Ovary (tissue), 9 donors: ENCODE measurements around the gene NR0B2. TPM values are rescaled to one million over a fixed set of nuclear protein-coding genes. Genes with fewer than 3 reads are reported as not detected.

Experiments used
- DNase-seq, 5 donors: peaks; one replicate each; pipeline ENCODE4 v3.0.0-alpha.2; 2019 to 2020
- H3K27ac ChIP-seq, 2 donors: fragments of 200-600 bp; one replicate each; pipeline versions ENCODE4 v1.5.1 to v1.8.0; 2019 to 2022
- H3K27me3 ChIP-seq: fragments of 200-600 bp; one replicate; pipeline ENCODE4 v1.8.0; 2022
- H3K36me3 ChIP-seq: fragments of 200-600 bp; sonication (generic); one replicate; pipeline ENCODE4 v1.5.1; 2019
- H3K4me1 ChIP-seq: one replicate; pipeline ENCODE4 v1.8.1; 2013; ENCODE audit warnings: mild to moderate bottlenecking, moderate library complexity; ENCODE audit not compliant: insufficient read depth
- H3K4me3 ChIP-seq: fragments of 200-600 bp; sonication (generic); one replicate; pipeline ENCODE4 v1.5.1; 2017
- H3K9me3 ChIP-seq, 2 donors: fragments of 200-600 bp in 1 of 2; sonication (generic) in 1 of 2; one replicate each; pipeline versions ENCODE4 v1.5.1 to v1.8.1; 2013 to 2019; ENCODE audit warnings: mild to moderate bottlenecking in 1 of 2, moderate library complexity in 1 of 2
- EP300 ChIP-seq: sonication (generic); formaldehyde crosslinking; IDR thresholded peaks from one replicate; pipeline ENCODE4 v1.6.1; 2017; ENCODE audit warnings: antibody characterized with exemption
- POLR2A ChIP-seq: fragments of 450-650 bp; IDR thresholded peaks from one replicate; pipeline ENCODE4 v1.6.1; 2017; ENCODE audit warnings: antibody characterized with exemption, mild to moderate bottlenecking, moderate library complexity
- WGBS, 3 donors: extraction: QIAGEN DNeasy Blood & Tissue Kit in 1 of 3; methylation state at CpG; one replicate each; pipeline versions ENCODE4 v1.1.5 to v1.1.7; 2013 to 2017; 5-methylcytosine and 5-hydroxymethylcytosine counted together
- intact Hi-C, 4 donors: fragments of 100-400 bp; cut with DNase I; formaldehyde crosslinking; loops; one replicate each; pipeline versions ENCODE4 v1.11.0 to v1.15.1; 2022 to 2023
- polyA plus RNA-seq, 2 donors: library from polyadenylated mRNA; stranded (reverse); fragments of 200-250 nt in 1 of 2; fragments of 350-450 nt in 1 of 2; fragmentation: Illumina TruSeq in 1 of 2; extraction: RNeasy Lipid Tissue Mini Kit (QIAGEN cat#74804) in 1 of 2; gene quantifications; one replicate each; pipeline ENCODE4 v1.2.3, GENCODE V29; 2013 to 2014
- total RNA-seq, 7 donors: library from RNA; depleted of rRNA in 2 of 7; stranded (reverse); fragments of >200 nt in 2 of 7; fragmentation: NEBNext Ultra II Directional in 3 of 7; extraction: Animal tissue kit (Norgen Biotek cat#: 25700) in 3 of 7; gene quantifications; one replicate each; pipeline versions ENCODE4 v1.1.0 to v1.2.4, GENCODE V29; 2016 to 2023
- TF ChIP-seq, protein P1 (sequence below), 3 donors: fragments of 450-650 bp in 2 of 3; fragments of 200-600 bp in 1 of 3; IDR thresholded peaks; one replicate each; pipeline versions ENCODE4 v1.5.1 to v1.8.0; 2016 to 2022; ENCODE audit warnings: antibody characterized with exemption in 3 of 3, mild to moderate bottlenecking in 1 of 3
- donor health status: DM: no; HTN: no; CAD: no; lungs with moderate emphysema.
- donor health status: DM: no; HTN: no; CAD: no.
- donor health status: Bipolar disorder and iron deficiency.
- donor health status: DM: yes; HTN: yes; CAD: no.
- donor health status: DM: no; HTN: no; CAD: no.
- donor health status: DM: yes; HTN: yes; CAD: no.

Gene NR0B2
- total and polyA plus RNA-seq, 9 donors: 0.18 TPM; not detected in 7

DNA sequence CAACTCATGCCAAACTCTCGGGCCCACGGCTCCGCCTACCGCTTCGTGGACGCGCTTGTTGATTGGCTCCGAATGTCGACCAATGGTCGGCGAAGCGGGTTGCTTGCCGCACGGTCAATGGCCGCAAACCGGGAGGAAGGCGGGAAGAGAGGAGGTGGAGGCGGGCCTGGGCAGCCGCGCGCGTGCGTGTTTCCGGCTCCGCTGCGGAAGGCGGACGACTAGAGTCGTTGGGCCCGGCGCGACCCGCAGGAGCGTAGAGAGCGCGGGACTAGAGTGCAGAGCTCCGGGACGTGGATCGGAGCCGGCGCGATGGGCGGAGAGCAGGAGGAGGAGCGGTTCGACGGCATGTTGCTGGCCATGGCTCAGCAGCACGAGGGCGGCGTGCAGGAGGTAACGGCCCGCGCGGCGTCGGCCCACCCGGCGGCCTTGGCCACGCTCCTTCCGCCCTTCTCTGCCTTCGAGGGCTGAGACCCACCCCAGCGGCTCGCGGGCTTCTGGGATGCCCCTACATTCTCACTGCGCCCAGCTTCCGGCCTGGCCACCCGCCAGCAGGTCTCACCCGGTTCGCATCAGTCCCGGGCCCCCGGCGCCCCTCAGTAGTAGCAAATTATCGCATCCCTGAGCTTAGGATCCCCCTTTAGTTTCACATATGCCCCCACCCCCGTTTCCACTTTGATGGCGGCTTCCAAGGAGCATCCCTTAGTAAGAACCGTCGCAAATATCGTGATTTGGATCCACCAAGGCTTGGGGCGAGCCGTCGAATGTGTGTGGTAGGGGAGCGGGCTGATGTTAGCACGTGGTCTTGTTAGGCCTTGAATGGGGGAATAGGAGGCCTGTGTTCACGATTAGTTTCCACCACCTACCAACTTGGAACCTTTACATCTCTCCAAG, 8.0 kb upstream of the NR0B2 start, which contains the start of gene NUDC:
NUDC (plus strand) TSS at position 204 of the 891 bp plus-strand sequence; CDS start at position 310, 106 bp downstream.
- Histone ChIP-seq H3K27me3 (no peaks in the 10 kb centered on the region), H3K27ac (peak within 1 kb of the TSS; percentile 78 to 86), H3K4me3 (peak within 1 kb of the TSS; percentile 100), H3K4me1 (peaks cover 3% of the 10 kb centered on the region), H3K36me3 (no peaks in the 10 kb centered on the region), H3K9me3 (no peaks in the 10 kb centered on the region)
- 0 to 1% (median 1%) methylated on average over 63 to 83 of the region's 83 CpGs for WGBS, 3 donors
- intact Hi-C loops: no loop called here
- TF ChIP-seq EP300 (no peak), POLR2A (peak; percentile 84)
- TF ChIP-seq, protein P1, sequence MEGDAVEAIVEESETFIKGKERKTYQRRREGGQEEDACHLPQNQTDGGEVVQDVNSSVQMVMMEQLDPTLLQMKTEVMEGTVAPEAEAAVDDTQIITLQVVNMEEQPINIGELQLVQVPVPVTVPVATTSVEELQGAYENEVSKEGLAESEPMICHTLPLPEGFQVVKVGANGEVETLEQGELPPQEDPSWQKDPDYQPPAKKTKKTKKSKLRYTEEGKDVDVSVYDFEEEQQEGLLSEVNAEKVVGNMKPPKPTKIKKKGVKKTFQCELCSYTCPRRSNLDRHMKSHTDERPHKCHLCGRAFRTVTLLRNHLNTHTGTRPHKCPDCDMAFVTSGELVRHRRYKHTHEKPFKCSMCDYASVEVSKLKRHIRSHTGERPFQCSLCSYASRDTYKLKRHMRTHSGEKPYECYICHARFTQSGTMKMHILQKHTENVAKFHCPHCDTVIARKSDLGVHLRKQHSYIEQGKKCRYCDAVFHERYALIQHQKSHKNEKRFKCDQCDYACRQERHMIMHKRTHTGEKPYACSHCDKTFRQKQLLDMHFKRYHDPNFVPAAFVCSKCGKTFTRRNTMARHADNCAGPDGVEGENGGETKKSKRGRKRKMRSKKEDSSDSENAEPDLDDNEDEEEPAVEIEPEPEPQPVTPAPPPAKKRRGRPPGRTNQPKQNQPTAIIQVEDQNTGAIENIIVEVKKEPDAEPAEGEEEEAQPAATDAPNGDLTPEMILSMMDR (IDR thresholded peaks at IDR 0.05): peak in 1 of 3 donors; percentile 11
- peak; percentile 94 to 97 (median 95) for DNase-seq

DNA sequence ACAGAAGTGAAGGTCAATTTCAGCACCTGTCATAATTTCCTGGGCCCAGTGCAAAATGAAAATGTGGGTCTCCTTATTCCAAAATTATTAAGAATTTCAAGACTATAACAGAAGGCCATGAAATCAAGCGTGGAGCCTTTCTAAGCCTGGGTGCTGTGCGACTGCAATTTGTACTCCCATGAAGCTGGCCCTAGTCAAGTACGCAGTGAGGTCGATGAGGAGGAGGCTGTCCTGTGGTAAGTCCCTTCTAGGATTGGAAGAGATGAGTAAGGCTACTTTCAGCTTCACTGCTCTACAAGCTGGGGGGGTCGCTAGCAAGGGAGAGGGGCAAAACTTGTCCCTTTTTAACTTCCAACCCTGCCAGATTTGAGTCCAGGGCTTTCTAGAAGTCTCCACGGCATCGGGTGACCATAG, 7.4 kb upstream of the NR0B2 start:
- intact Hi-C loops: no loop called here
- no peak for DNase-seq
- no peaks in the 10 kb centered on the region for H3K36me3 ChIP-seq
- H3K4me3 ChIP-seq: peak overlapping the region; percentile 100
- no peaks in the 10 kb centered on the region for H3K27me3 ChIP-seq
- peaks cover 3% of the 10 kb centered on the region for H3K4me1 ChIP-seq
- H3K27ac ChIP-seq: peak overlapping the region; percentile 78 to 86
- 5 to 12% (median 8%) methylated on average over 7 of the region's 7 CpGs for WGBS, 3 donors
- H3K9me3 ChIP-seq: no peaks in the 10 kb centered on the region
- TF ChIP-seq, protein P1 (IDR thresholded peaks at IDR 0.05): no peak
- no peak for TF ChIP-seq EP300
- TF ChIP-seq POLR2A: no peak

GRCh38 chr1:26915204-26915842, 1.5 kb upstream of the NR0B2 start:
- 58 to 63% (median 60%) methylated on average over 5 of the region's 5 CpGs for WGBS, 3 donors
- no peaks in the 10 kb centered on the region for H3K9me3 ChIP-seq
- H3K27ac ChIP-seq: no peak overlapping the region
- TF ChIP-seq, protein P1 (IDR thresholded peaks at IDR 0.05): no peak
- no peak for TF ChIP-seq POLR2A
- TF ChIP-seq EP300: no peak
- intact Hi-C loops: no loop called here
- H3K36me3 ChIP-seq: no peaks in the 10 kb centered on the region
- H3K27me3 ChIP-seq: no peaks in the 10 kb centered on the region
- DNase-seq: no peak
- H3K4me1 ChIP-seq: no peaks in the 10 kb centered on the region
- no peak overlapping the region for H3K4me3 ChIP-seq

DNA sequence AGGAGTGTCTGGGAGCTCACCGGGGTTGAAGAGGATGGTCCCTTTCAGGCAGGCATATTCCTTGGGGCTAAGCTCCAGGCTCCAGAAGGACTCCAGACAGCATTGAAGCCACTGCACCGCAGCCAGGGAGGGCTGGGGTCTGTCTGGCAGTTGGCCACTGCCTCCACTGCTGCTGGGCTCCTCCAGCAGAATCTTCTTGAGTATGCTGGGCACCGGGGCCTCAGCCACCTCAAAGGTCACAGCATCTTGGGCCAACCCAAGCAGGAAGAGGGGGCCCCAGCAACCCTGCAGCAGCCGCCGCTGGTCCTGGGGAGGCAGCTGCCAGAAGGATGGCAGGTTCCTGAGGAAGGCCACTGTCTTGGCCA, 404 bp downstream of the NR0B2 start:
- intact Hi-C loops: no loop called here
- Histone ChIP-seq H3K36me3 (no peaks in the 10 kb centered on the region), H3K4me1 (no peaks in the 10 kb centered on the region), H3K27me3 (no peaks in the 10 kb centered on the region), H3K9me3 (no peaks in the 10 kb centered on the region), H3K4me3 (no peak overlapping the region), H3K27ac (no peak overlapping the region)
- 65 to 84% (median 66%) methylated on average over 5 of the region's 5 CpGs for WGBS, 3 donors
- TF ChIP-seq POLR2A: no peak
- TF ChIP-seq EP300: no peak
- TF ChIP-seq, protein P1 (IDR thresholded peaks at IDR 0.05): no peak
- DNase-seq: no peak
